ENCODE data around the gene ZNF668. TPM values are rescaled to one million over a fixed set of nuclear protein-coding genes. Genes with fewer than 3 reads are reported as not detected.

ZNF668 gene
- total and polyA plus RNA-seq, 2 of the 13 experiments (the other 11 are each of a cell fraction or from before 2014, with no cell fraction given): 3.8 to 9.8 TPM

GRCh38 chr16:31073970-31074813 is at the start of gene ZNF668, which contains the start of gene ZNF646 (continued):
- TF ChIP-seq ZSCAN31 (CRISPR knock-in tag; IDR thresholded peaks at IDR 0.05; ENCODE audit: low read depth) (no peak; the same call in 1 of the 2 replicates), MAX (IDR thresholded peaks at IDR 0.05) (peak; percentile 89), TEAD3 (CRISPR knock-in tag; optimal IDR thresholded peaks at IDR 0.05; ENCODE audit: borderline replicate concordance) (peak; percentile 83), GATAD2A (CRISPR knock-in tag; IDR thresholded peaks at IDR 0.05) (peak; percentile 71; the same call in 1 of the 2 replicates), E2F1 (CRISPR knock-in tag; IDR thresholded peaks at IDR 0.05) (peak; percentile 94), ZNF3 (CRISPR knock-in tag; IDR thresholded peaks at IDR 0.05) (no peak), MEF2D (CRISPR knock-in tag; IDR thresholded peaks at IDR 0.05) (peak; percentile 70), NFIB (CRISPR knock-in tag; IDR thresholded peaks at IDR 0.05; ENCODE audit: borderline replicate concordance) (no peak), TRIM22 (IDR thresholded peaks at IDR 0.05) (no peak), ZNF629 (CRISPR knock-in tag; conservative IDR thresholded peaks at IDR 0.05) (peak; percentile 4; the same call in 1 of the 2 replicates), KDM1A (CRISPR knock-in tag; IDR thresholded peaks at IDR 0.05) (no peak), ZBTB44 (CRISPR knock-in tag; IDR thresholded peaks at IDR 0.05) (peak; percentile 15; the same call in 1 of the 2 replicates), ZFYVE20 (CRISPR knock-in tag; IDR thresholded peaks at IDR 0.05; ENCODE audit: borderline replicate concordance, low read depth) (no peak), CBX5 (CRISPR knock-in tag; IDR thresholded peaks at IDR 0.05; ENCODE audit: borderline replicate concordance) (peak; percentile 57; the same call in 1 of the 2 replicates), EZH2 (conservative IDR thresholded peaks at IDR 0.05; ENCODE audit: low read depth, low read length) (no peak), MTA3 (CRISPR knock-in tag; IDR thresholded peaks at IDR 0.05) (no peak), PREB (CRISPR knock-in tag; IDR thresholded peaks at IDR 0.05) (no peak), RNF219 (CRISPR knock-in tag; IDR thresholded peaks at IDR 0.05) (no peak), ZSCAN30 (CRISPR knock-in tag; IDR thresholded peaks at IDR 0.05) (no peak; the same call in 1 of the 2 replicates), SRF (IDR thresholded peaks at IDR 0.05; ENCODE audit: low read depth, low read length) (peak; percentile 70; the same call in 1 of the 2 replicates), KDM5A (IDR thresholded peaks at IDR 0.05; ENCODE audit: borderline replicate concordance, low read length) (peak; percentile 97), ZNF652 (CRISPR knock-in tag; IDR thresholded peaks at IDR 0.05; ENCODE audit: borderline replicate concordance, low read depth) (peak; percentile 34; the same call in 1 of the 2 replicates), HMGA1 (CRISPR knock-in tag; conservative IDR thresholded peaks at IDR 0.05) (no peak)

Data from HepG2 (cell line).